Osteoblast (primary cell): ENCODE data around the gene CDT1. TPM values are rescaled to one million over a fixed set of nuclear protein-coding genes. Genes with fewer than 3 reads are reported as not detected.

Source experiments
- DNase-seq: peaks from one replicate; pipeline ENCODE4 v3.0.0; 2011; ENCODE audit warnings: low spot score, mixed read lengths; ENCODE audit not compliant: insufficient read length; ENCODE audit errors: missing footprints
- H2AFZ ChIP-seq: 2 replicates; pipeline ENCODE4 v1.6.0; 2011; ENCODE audit warnings: mild to moderate bottlenecking, low read length
- H3K27ac ChIP-seq: 2 replicates; pipeline ENCODE4 v1.5.1; 2011; ENCODE audit warnings: mild to moderate bottlenecking, low read depth, low read length, moderate library complexity
- H3K27me3 ChIP-seq: 2 replicates; pipeline ENCODE4 v1.6.0; 2012; ENCODE audit warnings: mild to moderate bottlenecking, control low read depth, inconsistent platforms, low read length, moderate library complexity; ENCODE audit not compliant: insufficient read depth
- H3K36me3 ChIP-seq: 2 replicates; pipeline ENCODE4 v1.5.1; 2011; ENCODE audit warnings: mild to moderate bottlenecking, low read length, control low read depth, moderate library complexity; ENCODE audit not compliant: insufficient read depth
- H3K4me1 ChIP-seq: 2 replicates; pipeline ENCODE4 v1.5.1; 2011; ENCODE audit warnings: mild to moderate bottlenecking, low read length, control low read depth, moderate library complexity; ENCODE audit not compliant: insufficient read depth
- H3K4me2 ChIP-seq: 2 replicates; pipeline ENCODE4 v1.6.0; 2011; ENCODE audit warnings: mild to moderate bottlenecking, low read length; ENCODE audit not compliant: insufficient read depth
- H3K4me3 ChIP-seq: fragments of 200-600 bp; sonication (generic); 3 replicates; pipeline ENCODE4 v1.5.1; 2012; ENCODE audit warnings: mild to moderate bottlenecking, low read length, inconsistent platforms; ENCODE audit not compliant: insufficient read depth
- H3K79me2 ChIP-seq: 2 replicates; pipeline ENCODE4 v1.6.0; 2012; ENCODE audit warnings: mild to moderate bottlenecking, low read length, control low read depth, inconsistent platforms; ENCODE audit not compliant: insufficient read depth
- H3K9me3 ChIP-seq: 2 replicates; pipeline ENCODE4 v1.5.1; 2011; ENCODE audit warnings: low read depth, low read length, control low read depth
- H4K20me1 ChIP-seq: 2 replicates; pipeline ENCODE4 v1.6.0; 2012; ENCODE audit warnings: mild to moderate bottlenecking, low read length, control low read depth; ENCODE audit not compliant: insufficient read depth
- CTCF ChIP-seq: IDR thresholded peaks from 2 replicates; pipeline ENCODE4 v1.5.1; 2011; ENCODE audit warnings: mild to moderate bottlenecking, low read depth, low read length, moderate library complexity; ENCODE audit errors: extremely low read depth
- total RNA-seq: library from RNA; depleted of rRNA; stranded (reverse); fragments of >200 nt; gene quantifications from 2 replicates; pipeline ENCODE4 v1.2.3, GENCODE V29; 2012

CDT1 gene
- total RNA-seq, 1 donor = 2.9 TPM

GRCh38 chr16:88836791-88837190, 33.2 kb downstream of the CDT1 start:
- H4K20me1 ChIP-seq = no peaks in the 10 kb centered on the region
- no peak overlapping the region for H2AFZ ChIP-seq
- H3K27ac ChIP-seq = no peak overlapping the region
- H3K79me2 ChIP-seq = no peaks in the 10 kb centered on the region
- no peaks in the 10 kb centered on the region for H3K27me3 ChIP-seq
- no peak for DNase-seq
- H3K9me3 ChIP-seq = no peaks in the 10 kb centered on the region
- TF ChIP-seq CTCF = no peak
- no peak overlapping the region for H3K4me3 ChIP-seq
- H3K4me1 ChIP-seq = no peaks in the 10 kb centered on the region
- peaks cover 13% of the 10 kb centered on the region for H3K36me3 ChIP-seq
- no peak overlapping the region for H3K4me2 ChIP-seq

GRCh38 chr16:88837806-88838205, 34.2 kb downstream of the CDT1 start:
- H3K27me3 ChIP-seq = no peaks in the 10 kb centered on the region
- H3K4me2 ChIP-seq = no peak overlapping the region
- peaks cover 13% of the 10 kb centered on the region for H3K36me3 ChIP-seq
- TF ChIP-seq CTCF = no peak
- no peak overlapping the region for H2AFZ ChIP-seq
- H3K9me3 ChIP-seq = no peaks in the 10 kb centered on the region
- H3K27ac ChIP-seq = no peak overlapping the region
- no peak overlapping the region for H3K4me3 ChIP-seq
- no peaks in the 10 kb centered on the region for H3K79me2 ChIP-seq
- no peaks in the 10 kb centered on the region for H4K20me1 ChIP-seq
- H3K4me1 ChIP-seq = no peaks in the 10 kb centered on the region
- DNase-seq = no peak

GRCh38 chr16:88838566-88838965, 35.0 kb downstream of the CDT1 start:
- no peak overlapping the region for H3K27ac ChIP-seq
- H3K4me1 ChIP-seq = no peaks in the 10 kb centered on the region
- H3K79me2 ChIP-seq = no peaks in the 10 kb centered on the region
- no peak for TF ChIP-seq CTCF
- no peaks in the 10 kb centered on the region for H3K9me3 ChIP-seq
- no peak overlapping the region for H3K4me3 ChIP-seq
- no peak overlapping the region for H2AFZ ChIP-seq
- no peak for DNase-seq
- peaks cover 13% of the 10 kb centered on the region for H3K36me3 ChIP-seq
- no peaks in the 10 kb centered on the region for H3K27me3 ChIP-seq
- no peaks in the 10 kb centered on the region for H4K20me1 ChIP-seq
- H3K4me2 ChIP-seq = no peak overlapping the region

GRCh38 chr16:88839026-88839529, 35.5 kb downstream of the CDT1 start:
- no peak overlapping the region for H3K27ac ChIP-seq
- peak; percentile 6 for TF ChIP-seq CTCF

More at GRCh38 chr16:88839026-88839529, 35.5 kb downstream of the CDT1 start:
- DNase-seq = no peak
- Histone ChIP-seq H3K4me1 (no peaks in the 10 kb centered on the region), H3K36me3 (peaks cover 13% of the 10 kb centered on the region), H3K27me3 (no peaks in the 10 kb centered on the region), H3K9me3 (no peaks in the 10 kb centered on the region), H3K4me2 (no peak overlapping the region), H3K79me2 (no peaks in the 10 kb centered on the region), H3K4me3 (no peak overlapping the region), H4K20me1 (no peaks in the 10 kb centered on the region), H2AFZ (no peak overlapping the region)
